T-helper 9 cell (primary cell): Measurements from ENCODE around the gene NCBP1.

Experiments used
- DNase-seq: peaks from one replicate; pipeline ENCODE4 v3.0.0-alpha.2; 2020

The NCBP1 gene

GRCh38 chr9:97721396-97721795 is 87.8 kb downstream of the NCBP1 start:
- DNase-seq: no peak

- DNase-seq: no peak
These were observed 88.7 kb downstream of the NCBP1 start for GRCh38 chr9:97722331-97722730.
